ENCODE results near the gene SUGP2. TPM values are rescaled to one million over a fixed set of nuclear protein-coding genes. Genes with fewer than 3 reads are reported as not detected.

Gene SUGP2
- total RNA-seq, 1 donor from 2014 or later: 129 TPM

DNA sequence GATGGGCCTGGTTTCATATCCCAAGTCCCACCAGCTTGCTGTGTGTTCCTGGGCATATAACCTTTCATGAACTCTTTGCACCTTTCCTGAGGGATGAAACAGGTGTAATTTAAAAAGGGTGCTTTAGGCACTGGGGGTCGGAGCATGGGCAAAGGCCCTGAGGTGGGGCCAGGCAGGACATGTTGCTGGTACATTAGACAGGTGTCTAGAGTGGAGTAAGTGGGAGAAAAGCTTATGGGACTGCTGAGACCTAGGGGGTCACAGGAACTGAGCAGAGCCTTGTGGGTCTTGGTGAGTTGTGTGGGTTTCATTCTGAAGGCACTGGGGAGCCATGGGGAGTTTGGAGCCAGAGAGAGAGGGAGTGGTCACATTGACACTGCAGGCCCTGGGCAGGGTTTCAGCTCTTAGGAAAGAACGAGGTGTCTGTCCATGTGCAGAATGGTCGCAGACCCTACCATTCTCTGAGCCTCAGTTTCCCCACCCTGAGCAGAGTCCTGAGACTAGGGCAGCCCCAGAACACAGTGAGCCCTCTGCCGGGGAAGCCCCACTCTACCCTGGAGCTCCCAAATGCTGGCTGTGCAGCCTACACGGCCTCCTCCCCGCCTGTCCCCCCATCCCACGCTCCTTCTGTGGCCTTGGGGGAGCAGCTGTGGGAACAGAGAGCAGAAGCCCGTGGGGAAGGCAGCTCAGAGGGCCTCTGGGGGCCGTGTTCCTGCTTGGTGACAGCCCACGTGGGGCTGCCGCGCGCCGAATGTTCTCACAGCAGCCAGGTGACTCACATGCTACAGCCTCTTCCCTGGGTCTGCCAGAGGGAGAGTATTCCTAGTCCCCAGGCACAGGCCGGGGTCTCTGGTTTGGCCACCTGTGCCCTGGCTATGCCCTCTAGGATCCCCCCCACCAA is 85.0 kb downstream of the SUGP2 start:
- intact Hi-C loops (cut with micrococcal nuclease): no loop called here
- H3K27me3 Mint-ChIP-seq (ENCODE audit: low read depth): peaks cover 2% of the 10 kb centered on the region
- DNase-seq (ENCODE audit: low spot score): no peak
- no peaks in the 10 kb centered on the region for H3K9me3 Mint-ChIP-seq
- H3K27ac Mint-ChIP-seq: no peak overlapping the region
- no peaks in the 10 kb centered on the region for H3K36me3 Mint-ChIP-seq (ENCODE audit: low read depth)
- H3K4me1 Mint-ChIP-seq (ENCODE audit: low read depth): no peaks in the 10 kb centered on the region
- H3K4me3 Mint-ChIP-seq (ENCODE audit: low read depth): no peak overlapping the region

- Mint-ChIP-seq H3K36me3 (ENCODE audit: low read depth) (no peaks in the 10 kb centered on the region), H3K4me1 (ENCODE audit: low read depth) (no peaks in the 10 kb centered on the region), H3K27me3 (ENCODE audit: low read depth) (peaks cover 7% of the 10 kb centered on the region), H3K4me3 (ENCODE audit: low read depth) (no peak overlapping the region), H3K27ac (no peak overlapping the region), H3K9me3 (no peaks in the 10 kb centered on the region)
- no peak for DNase-seq (ENCODE audit: low spot score)
- intact Hi-C loops (cut with micrococcal nuclease): no loop called here
Observed at GRCh38 chr19:18946918-18947317, 86.4 kb downstream of the SUGP2 start.

DNA sequence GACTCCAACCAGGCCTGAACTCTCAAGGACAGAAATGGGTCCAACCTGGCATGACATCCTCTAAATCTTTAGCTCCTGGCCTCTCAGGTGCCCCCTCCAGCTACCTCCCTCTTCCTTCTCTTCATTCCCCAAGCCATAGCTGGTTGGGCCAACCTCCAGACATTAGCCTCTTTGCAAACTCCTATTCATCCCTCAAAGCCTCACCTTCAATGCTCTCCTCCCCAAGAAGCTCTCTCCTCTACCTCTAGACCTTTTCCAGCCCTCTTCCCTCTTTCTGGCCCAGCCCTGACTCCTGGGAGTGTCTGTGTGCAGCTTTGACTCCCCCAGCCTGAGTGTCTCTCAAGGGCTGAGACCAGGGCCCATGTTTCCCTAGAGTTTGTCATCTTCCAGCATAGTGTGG is 87.0 kb downstream of the SUGP2 start:
- Mint-ChIP-seq H3K36me3 (ENCODE audit: low read depth) (no peaks in the 10 kb centered on the region), H3K27me3 (ENCODE audit: low read depth) (peaks cover 13% of the 10 kb centered on the region), H3K4me1 (ENCODE audit: low read depth) (no peaks in the 10 kb centered on the region), H3K4me3 (ENCODE audit: low read depth) (no peak overlapping the region), H3K27ac (no peak overlapping the region), H3K9me3 (no peaks in the 10 kb centered on the region)
- intact Hi-C loops (cut with micrococcal nuclease): no loop called here
- DNase-seq (ENCODE audit: low spot score): no peak

DNA sequence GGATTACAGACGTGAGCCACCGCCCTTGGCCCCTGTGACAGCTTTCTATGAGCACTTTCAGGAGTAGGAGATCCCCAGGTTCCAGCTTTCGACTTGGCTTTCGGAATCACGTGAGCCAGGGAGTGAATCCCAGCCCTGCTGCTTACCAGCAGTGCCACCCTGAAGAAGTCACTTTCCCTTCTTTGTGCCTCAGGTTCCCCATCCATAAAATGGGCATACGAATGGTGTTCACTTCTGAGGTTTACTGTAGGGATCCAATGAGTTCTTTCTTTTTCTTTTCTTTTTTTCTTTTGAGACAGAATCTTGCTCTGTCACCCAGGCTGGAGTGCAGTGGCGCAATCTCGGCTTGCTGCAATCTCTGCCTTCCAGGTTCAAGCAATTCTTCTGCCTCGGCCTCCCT is 88.0 kb downstream of the SUGP2 start:
- Mint-ChIP-seq H3K4me3 (ENCODE audit: low read depth) (no peak overlapping the region), H3K4me1 (ENCODE audit: low read depth) (peaks cover 2% of the 10 kb centered on the region), H3K36me3 (ENCODE audit: low read depth) (no peaks in the 10 kb centered on the region), H3K27ac (no peak overlapping the region), H3K9me3 (no peaks in the 10 kb centered on the region), H3K27me3 (ENCODE audit: low read depth) (peaks cover 16% of the 10 kb centered on the region)
- intact Hi-C loops (cut with micrococcal nuclease): no loop called here
- no peak for DNase-seq (ENCODE audit: low spot score)

DNA sequence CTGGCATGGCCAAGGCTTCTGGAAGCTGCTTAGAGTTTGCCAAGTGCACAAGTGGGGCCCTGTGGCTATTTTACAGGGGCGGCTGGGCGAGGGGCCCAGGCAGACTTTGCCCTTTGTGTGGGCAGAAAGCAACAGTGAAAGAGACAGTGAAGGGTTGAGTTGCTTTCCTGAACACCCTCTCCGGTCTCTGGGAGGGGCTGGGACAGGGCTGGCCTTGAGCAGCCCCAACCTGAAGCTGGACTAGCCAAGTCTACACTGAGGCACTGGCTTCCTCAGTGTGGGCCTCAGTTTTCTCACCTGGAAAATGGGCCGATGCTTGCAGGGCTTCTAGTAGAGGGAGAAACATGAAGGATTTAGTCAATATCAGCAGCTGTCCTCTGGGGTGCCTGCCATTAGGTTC is 89.9 kb downstream of the SUGP2 start:
- peaks cover 29% of the 10 kb centered on the region for H3K27me3 Mint-ChIP-seq (ENCODE audit: low read depth)
- H3K27ac Mint-ChIP-seq: no peak overlapping the region
- intact Hi-C loops (cut with micrococcal nuclease): no loop called here

GRCh38 chr19:18942692-18943091 is 90.6 kb downstream of the SUGP2 start:
- H3K27ac Mint-ChIP-seq: no peak overlapping the region
- no peaks in the 10 kb centered on the region for H3K9me3 Mint-ChIP-seq
- intact Hi-C loops (cut with micrococcal nuclease): no loop called here
- no peak for DNase-seq (ENCODE audit: low spot score)
- H3K4me1 Mint-ChIP-seq (ENCODE audit: low read depth): peaks cover 2% of the 10 kb centered on the region
- H3K4me3 Mint-ChIP-seq (ENCODE audit: low read depth): no peak overlapping the region
- peaks cover 30% of the 10 kb centered on the region for H3K27me3 Mint-ChIP-seq (ENCODE audit: low read depth)
- H3K36me3 Mint-ChIP-seq (ENCODE audit: low read depth): no peaks in the 10 kb centered on the region

More for the DNA sequence above, 89.9 kb downstream of the SUGP2 start:
- Mint-ChIP-seq H3K4me3 (ENCODE audit: low read depth) (no peak overlapping the region), H3K9me3 (no peaks in the 10 kb centered on the region), H3K36me3 (ENCODE audit: low read depth) (no peaks in the 10 kb centered on the region), H3K4me1 (ENCODE audit: low read depth) (peaks cover 2% of the 10 kb centered on the region)
- no peak for DNase-seq (ENCODE audit: low spot score)

GRCh38 chr19:18941628-18942354 is 91.5 kb downstream of the SUGP2 start:
- Mint-ChIP-seq H3K4me1 (ENCODE audit: low read depth) (peaks cover 2% of the 10 kb centered on the region), H3K9me3 (no peaks in the 10 kb centered on the region), H3K27ac (no peak overlapping the region), H3K4me3 (ENCODE audit: low read depth) (no peak overlapping the region), H3K27me3 (ENCODE audit: low read depth) (peaks cover 33% of the 10 kb centered on the region), H3K36me3 (ENCODE audit: low read depth) (no peaks in the 10 kb centered on the region)
- no peak for DNase-seq (ENCODE audit: low spot score)
- intact Hi-C loops (cut with micrococcal nuclease): loop anchor here (2.0 kb wide), 1 partner anchor 23 kb away; the partner anchor contains the start of genes COPE and DDX49

Other genes starting within 250 kb of the SUGP2 start
- gene COMP, start 242.2 kb downstream of the SUGP2 start, total RNA-seq: not detected in 2 replicates
- gene UPF1, start 201.6 kb downstream of the SUGP2 start, total RNA-seq: 99.5 and 110 TPM in 2 replicates
- 0.09 and 0.18 TPM in 2 replicates for gene CERS1, start 137.4 kb downstream of the SUGP2 start, total RNA-seq
- 231 and 240 TPM in 2 replicates for gene COPE, start 114.1 kb downstream of the SUGP2 start, total RNA-seq
- 75.2 and 77.5 TPM in 2 replicates for gene DDX49, start 113.8 kb downstream of the SUGP2 start, total RNA-seq
- gene HOMER3, start 92.3 kb downstream of the SUGP2 start, total RNA-seq: 3.6 and 4.4 TPM in 2 replicates
- gene ARMC6, start 86 bp upstream of the SUGP2 start, total RNA-seq: 44.9 and 53.9 TPM in 2 replicates
- gene SLC25A42, start 30.5 kb upstream of the SUGP2 start, total RNA-seq: 9.1 and 9.2 TPM in 2 replicates
- gene TMEM161A, start 105.0 kb upstream of the SUGP2 start, total RNA-seq: 41.4 TPM in 2 replicates
- 2.7 and 3.0 TPM in 2 replicates for gene MEF2B, start 136.7 kb upstream of the SUGP2 start, total RNA-seq
- gene BORCS8, start 158.6 kb upstream of the SUGP2 start, total RNA-seq: 28.8 and 33.2 TPM in 2 replicates
- gene RFXANK, start 158.7 kb upstream of the SUGP2 start, total RNA-seq: 105 and 112 TPM in 2 replicates
- 32.5 and 37.0 TPM in 2 replicates for gene NR2C2AP, start 169.9 kb upstream of the SUGP2 start, total RNA-seq
- 0.23 TPM in 1 of 2 replicates, not detected in the other for gene NCAN, start 178.4 kb upstream of the SUGP2 start, total RNA-seq
- not detected in 2 replicates for gene TM6SF2, start 239.8 kb upstream of the SUGP2 start, total RNA-seq

All from activated T-helper 2 cell treated with anti-CD3 and anti-CD28 coated beads, Interferon-gamma antibody, Interleukin-2, Interleukin-4, amounts not matched to agents 10 μg/mL and 5 μg/mL and 100 μg/mL, durations not matched to agents 14 hours and 24 hours and 36 hours (primary cell).